KBM-7 (cell line): Measurements from ENCODE around the gene VWA1.
"Not testable (repeated sequence)": the region's sequence is repeated elsewhere in the genome, so short reads cannot be mapped to it uniquely, and the experiment has no call there.

Experiments used
- DNase-seq: peaks from one replicate; pipeline ENCODE4 v3.0.0-alpha.2; 2015
- in situ Hi-C: fragments of 300-500 bp; cut with MboI; formaldehyde crosslinking; loops from 2 replicates; pipeline ENCODE4 v1.14.3; 2020; ENCODE audit warnings: low sequenced_read_pairs, low pct_unique_long_range_greater_than_20kb, mixed read lengths

VWA1 gene

GRCh38 chr1:1472053-1472876, 36.8 kb downstream of the VWA1 start:
- DNase-seq: peak; percentile 18
- in situ Hi-C loops: not testable (repeated sequence)

- in situ Hi-C loops, DNase-seq: not testable (repeated sequence)
Observed at GRCh38 chr1:1476011-1476410, 40.5 kb downstream of the VWA1 start.

DNA sequence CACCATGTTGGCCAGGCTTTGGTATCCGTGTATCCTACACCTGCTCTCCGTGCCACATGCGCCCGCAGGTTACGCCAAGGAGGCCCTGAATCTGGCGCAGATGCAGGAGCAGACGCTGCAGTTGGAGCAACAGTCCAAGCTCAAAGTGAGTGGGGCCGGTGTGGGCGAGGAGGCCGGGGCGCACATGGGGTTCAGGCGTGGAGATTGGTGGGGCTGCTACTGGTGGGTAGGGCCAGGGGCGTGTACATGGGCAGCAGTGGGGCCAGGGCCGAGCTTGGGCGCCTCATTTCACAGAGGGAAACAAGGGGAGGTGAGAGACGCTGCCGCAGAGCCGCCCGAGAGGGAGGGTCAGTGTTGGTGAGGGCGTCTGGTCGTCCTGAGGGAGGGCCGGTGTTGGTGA, 41.7 kb downstream of the VWA1 start:
- in situ Hi-C loops: no loop called here
- no peak for DNase-seq

DNA sequence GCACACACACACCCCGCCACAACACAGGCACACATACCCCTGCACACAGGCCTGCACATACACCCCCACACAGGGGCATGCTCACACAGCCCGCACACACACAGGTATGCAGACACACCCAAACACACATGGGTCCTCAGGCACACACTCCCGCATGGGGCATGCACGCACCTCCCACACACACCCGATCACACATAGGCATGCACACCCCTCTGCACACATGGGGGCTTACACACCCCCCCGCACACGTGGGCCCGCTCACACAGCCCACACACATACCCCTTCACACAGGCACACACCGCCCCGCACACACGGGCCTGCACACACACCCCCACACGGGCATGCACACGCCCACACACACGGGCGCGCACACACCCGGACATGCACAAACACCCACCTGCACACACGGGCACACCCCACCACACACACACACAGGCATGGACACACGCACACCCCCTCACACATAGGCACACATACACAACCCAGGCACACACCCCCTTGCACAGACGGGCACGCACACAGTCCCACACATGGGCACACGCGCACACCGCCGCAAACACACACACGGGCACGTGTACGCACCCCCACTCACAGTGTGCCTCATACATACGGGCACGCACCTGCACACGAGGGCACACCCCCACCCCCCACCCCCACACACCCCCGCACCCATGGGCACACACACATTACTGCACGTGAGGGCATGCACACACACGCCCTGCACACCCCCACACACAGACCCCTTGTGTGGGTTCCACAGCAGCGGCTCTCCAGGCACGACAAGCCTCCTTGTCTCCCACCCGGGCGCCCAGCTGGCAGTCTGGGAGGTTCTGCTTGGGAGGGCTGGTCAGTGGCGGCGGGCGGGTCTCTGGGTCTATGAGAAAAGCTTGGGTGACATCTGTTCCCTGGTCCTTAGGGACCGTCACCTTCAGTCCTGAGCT, 44.3 kb downstream of the VWA1 start:
- no peak for DNase-seq

GRCh38 chr1:1480488-1480867, 45.0 kb downstream of the VWA1 start:
- DNase-seq, in situ Hi-C loops: not testable (repeated sequence)

More for the DNA sequence above, 44.3 kb downstream of the VWA1 start:
- in situ Hi-C loops: no loop called here

- in situ Hi-C loops, DNase-seq: not testable (repeated sequence)
Observed at GRCh38 chr1:1481811-1482210, 46.3 kb downstream of the VWA1 start.

GRCh38 chr1:1482856-1483255, 47.4 kb downstream of the VWA1 start:
- in situ Hi-C loops: no loop called here

DNA sequence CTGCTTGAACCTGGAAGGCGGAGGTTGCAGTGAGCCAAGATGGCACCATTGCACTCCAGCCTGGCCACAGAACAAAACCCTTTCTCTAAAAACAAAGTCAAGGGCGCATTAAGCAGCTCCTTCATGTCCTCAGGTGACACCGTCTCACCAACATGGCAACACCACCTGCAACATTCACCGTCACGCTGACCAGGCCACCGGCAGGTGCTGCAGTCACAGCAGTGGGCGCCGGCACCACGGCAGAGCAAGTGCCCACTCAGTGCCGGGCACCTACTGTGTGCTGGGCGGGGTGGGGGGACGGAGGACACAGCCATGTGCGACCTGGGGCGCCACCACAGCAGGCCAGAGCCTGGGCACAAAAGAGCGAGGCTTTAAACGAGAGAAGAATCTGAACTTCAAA, 48.2 kb downstream of the VWA1 start:
- in situ Hi-C loops: no loop called here
- no peak for DNase-seq

More at GRCh38 chr1:1482856-1483255, 47.4 kb downstream of the VWA1 start:
- DNase-seq: no peak

DNA sequence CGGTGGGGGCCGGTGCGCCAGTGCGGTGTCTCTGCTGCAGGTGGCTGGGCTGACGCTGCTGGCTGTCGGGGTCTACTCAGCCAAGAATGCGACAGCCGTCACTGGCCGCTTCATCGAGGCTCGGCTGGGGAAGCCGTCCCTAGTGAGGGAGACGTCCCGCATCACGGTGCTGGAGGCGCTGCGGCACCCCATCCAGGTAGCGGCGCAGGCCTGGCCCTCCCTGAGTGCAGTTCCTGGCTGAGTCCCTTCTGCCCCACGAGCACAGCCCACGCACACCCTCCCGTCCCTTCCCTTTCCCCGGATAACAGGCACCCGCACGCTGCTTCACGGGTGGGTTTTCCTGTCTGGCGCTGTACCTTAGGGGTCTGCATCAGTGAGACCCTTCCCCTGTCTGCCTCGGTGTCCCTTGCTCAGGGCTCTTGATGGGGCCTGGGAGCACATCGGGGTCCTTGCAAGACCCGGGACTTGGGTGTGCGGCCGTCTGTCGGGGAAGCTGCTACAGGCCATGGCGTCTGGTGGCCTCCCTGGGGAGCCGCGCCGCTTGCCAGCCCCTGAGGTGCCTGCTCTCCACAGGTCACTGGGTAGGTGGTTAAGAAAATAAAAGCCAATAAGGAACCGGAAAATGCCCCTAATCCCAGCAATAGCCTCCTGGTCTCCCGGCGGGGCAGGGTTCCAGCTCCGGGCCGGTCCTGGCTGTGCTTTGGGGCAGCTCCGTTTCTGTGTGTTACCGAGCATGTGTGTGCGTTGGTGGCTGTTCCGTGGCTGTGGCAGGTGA, 49.7 kb downstream of the VWA1 start:
- DNase-seq, in situ Hi-C loops: not testable (repeated sequence)

GRCh38 chr1:1485755-1486317, 50.3 kb downstream of the VWA1 start:
- not testable (repeated sequence) for DNase-seq

GRCh38 chr1:1487701-1488100, 52.2 kb downstream of the VWA1 start:
- in situ Hi-C loops: no loop called here
- no peak for DNase-seq

More at GRCh38 chr1:1485755-1486317, 50.3 kb downstream of the VWA1 start:
- in situ Hi-C loops: not testable (repeated sequence)

DNA sequence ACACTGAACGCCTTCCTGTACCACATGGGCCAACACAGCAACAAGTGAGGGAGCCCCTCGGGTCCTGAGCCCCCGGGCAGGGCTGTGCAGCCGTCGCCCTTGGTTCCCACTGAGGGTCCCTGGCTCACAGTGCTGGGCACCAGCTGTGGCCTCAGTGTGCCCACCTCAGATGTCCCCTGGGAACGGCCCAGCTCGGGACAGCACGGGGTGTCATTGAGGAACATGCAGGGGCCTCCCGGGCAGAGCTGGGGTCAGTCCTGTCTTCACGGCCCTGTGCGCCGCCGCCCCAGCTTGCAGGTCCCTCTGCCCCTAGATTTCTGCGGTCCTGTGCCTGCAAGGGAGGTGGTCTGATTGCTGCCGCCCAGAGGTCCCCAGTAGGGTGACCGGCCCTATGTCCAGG, 53.7 kb downstream of the VWA1 start:
- in situ Hi-C loops: no loop called here
- no peak for DNase-seq

GRCh38 chr1:1489861-1490260, 54.4 kb downstream of the VWA1 start:
- DNase-seq: no peak

DNA sequence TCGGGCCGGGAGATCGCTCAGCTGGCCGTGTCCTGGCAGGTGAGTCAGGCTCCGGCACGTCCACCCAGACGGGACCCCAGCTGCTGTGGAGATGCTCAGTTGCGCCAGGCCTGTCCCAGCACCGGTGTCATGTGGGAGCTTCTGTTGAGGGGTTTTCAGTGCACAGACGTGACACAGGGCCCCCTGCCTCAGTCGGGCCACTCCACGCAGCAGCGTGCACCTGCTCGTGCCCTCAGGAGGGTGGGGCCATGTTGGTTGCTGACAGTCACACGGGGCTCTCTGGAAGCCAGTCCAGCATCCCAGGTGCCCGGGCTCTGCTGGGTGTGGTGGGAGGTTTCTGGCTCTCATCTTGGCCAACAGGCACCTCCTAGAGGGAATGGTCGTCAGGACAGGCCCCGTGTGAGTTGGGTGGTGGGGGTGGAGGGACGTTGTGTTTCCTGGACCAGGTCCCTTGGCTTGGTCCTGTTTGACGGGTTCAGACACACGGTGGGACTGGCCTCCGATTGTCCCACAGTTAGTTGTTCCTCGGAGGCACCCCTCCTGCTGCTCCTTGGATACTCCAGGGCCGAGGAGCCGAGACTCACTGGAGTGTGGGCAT, 55.2 kb downstream of the VWA1 start:
- in situ Hi-C loops: no loop called here
- no peak for DNase-seq

More at GRCh38 chr1:1489861-1490260, 54.4 kb downstream of the VWA1 start:
- in situ Hi-C loops: no loop called here

DNA sequence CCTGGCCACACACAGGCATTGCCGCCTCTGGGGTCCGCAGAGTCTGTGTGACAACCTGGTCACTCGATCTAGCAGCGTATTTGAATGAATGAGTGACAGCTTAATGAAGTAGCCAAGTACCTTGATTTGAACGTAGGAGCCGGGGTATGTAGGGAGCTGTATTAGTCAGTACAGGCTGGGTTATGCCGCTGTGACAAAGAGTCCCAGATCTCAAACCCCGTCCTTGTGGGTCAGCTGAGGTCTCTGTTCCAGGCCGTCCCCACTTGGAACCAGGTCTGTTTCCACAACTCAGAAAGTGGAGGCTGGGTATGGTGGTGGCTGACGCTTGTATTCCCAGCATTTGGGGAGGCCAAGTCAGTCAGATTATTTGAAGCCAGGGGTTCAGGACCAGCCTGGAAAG, 56.1 kb downstream of the VWA1 start:
- DNase-seq: no peak
- in situ Hi-C loops: no loop called here
